NB4 (cell line): ENCODE data around the gene MAP3K5.

Experiments used
- DNase-seq: peaks from one replicate; pipeline ENCODE4 v3.0.0; 2010; ENCODE audit warnings: low read depth
- H3K4me3 ChIP-seq: one replicate; pipeline ENCODE4 v1.5.1; 2011; ENCODE audit warnings: mild to moderate bottlenecking, low read depth, low read length, moderate library complexity
- CTCF ChIP-seq: IDR thresholded peaks from one replicate; pipeline ENCODE4 v1.5.1; 2012; ENCODE audit warnings: low read depth, low read length
- MAX ChIP-seq: IDR thresholded peaks from 2 replicates; pipeline ENCODE4 v1.6.1; 2011; ENCODE audit warnings: low read depth, low read length
- MYC ChIP-seq: IDR thresholded peaks from 2 replicates; pipeline ENCODE4 v1.6.1; 2011; ENCODE audit warnings: low read depth, low read length
- POLR2A ChIP-seq: IDR thresholded peaks from 2 replicates; pipeline ENCODE4 v1.6.1; 2011; ENCODE audit warnings: mild to moderate bottlenecking; ENCODE audit not compliant: insufficient read length; ENCODE audit errors: extremely low read depth

Gene MAP3K5

GRCh38 chr6:136517002-136517401 lies 275.3 kb downstream of the MAP3K5 start:
- no peak overlapping the region for H3K4me3 ChIP-seq
- TF ChIP-seq MAX (no peak), CTCF (no peak), POLR2A (no peak), MYC (no peak)
- DNase-seq: no peak

- DNase-seq: no peak
- no peak overlapping the region for H3K4me3 ChIP-seq
- TF ChIP-seq CTCF (no peak), MYC (no peak), MAX (no peak), POLR2A (no peak)
Measured at GRCh38 chr6:136514591-136514990, 277.7 kb downstream of the MAP3K5 start.

GRCh38 chr6:136511926-136512325 lies 280.4 kb downstream of the MAP3K5 start:
- no peak for TF ChIP-seq MAX
- no peak for TF ChIP-seq MYC
- no peak for TF ChIP-seq CTCF
- no peak for TF ChIP-seq POLR2A
- DNase-seq: no peak
- H3K4me3 ChIP-seq: no peak overlapping the region

GRCh38 chr6:136511397-136511796 lies 280.9 kb downstream of the MAP3K5 start:
- no peak for DNase-seq
- TF ChIP-seq MAX (no peak), MYC (no peak), POLR2A (no peak), CTCF (no peak)
- no peak overlapping the region for H3K4me3 ChIP-seq

GRCh38 chr6:136510782-136511181 lies 281.5 kb downstream of the MAP3K5 start:
- no peak for TF ChIP-seq CTCF
- TF ChIP-seq MAX: no peak
- TF ChIP-seq MYC: no peak
- no peak for TF ChIP-seq POLR2A
- H3K4me3 ChIP-seq: no peak overlapping the region
- no peak for DNase-seq

GRCh38 chr6:136510299-136510698 lies 282.0 kb downstream of the MAP3K5 start:
- no peak for TF ChIP-seq CTCF
- TF ChIP-seq MAX: no peak
- TF ChIP-seq POLR2A: no peak
- TF ChIP-seq MYC: no peak
- DNase-seq: no peak
- H3K4me3 ChIP-seq: no peak overlapping the region
